ENCODE results near the gene GPR18.
"Not testable (repeated sequence)": the region's sequence is repeated elsewhere in the genome, so short reads cannot be mapped to it uniquely, and the experiment has no call there.

The GPR18 gene

DNA sequence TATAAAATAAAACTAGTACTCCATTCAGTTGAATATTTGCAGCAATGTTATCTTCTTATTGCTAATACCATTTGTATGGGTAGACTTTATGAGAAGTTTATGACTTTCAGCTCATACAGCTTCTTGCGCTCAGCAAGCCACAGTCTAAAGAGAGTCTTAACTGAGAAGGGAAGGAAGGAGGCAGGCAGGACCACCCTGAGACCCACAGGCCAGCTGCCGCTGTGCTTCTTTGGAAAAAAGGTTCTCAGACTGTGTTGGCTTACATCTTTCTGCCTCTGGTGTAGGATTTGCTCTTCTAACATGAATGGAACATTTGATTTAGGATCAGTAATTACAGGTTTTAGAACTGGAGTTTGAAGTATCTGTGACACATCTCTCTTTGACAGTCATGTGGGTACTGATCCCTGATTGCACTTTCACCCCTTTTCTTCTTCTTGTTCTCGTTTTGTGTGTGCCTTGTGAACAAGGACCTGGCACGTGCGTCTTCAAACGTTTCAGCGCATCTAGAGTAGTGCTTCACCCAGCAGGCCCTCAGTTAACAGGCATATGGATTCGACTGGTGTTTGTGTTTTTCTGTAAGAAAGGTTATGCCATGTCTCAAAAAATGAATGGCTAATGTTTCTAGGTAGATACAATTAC lies 7.1 kb upstream of the GPR18 start:
- peak; percentile 39 for DNase-seq

DNA sequence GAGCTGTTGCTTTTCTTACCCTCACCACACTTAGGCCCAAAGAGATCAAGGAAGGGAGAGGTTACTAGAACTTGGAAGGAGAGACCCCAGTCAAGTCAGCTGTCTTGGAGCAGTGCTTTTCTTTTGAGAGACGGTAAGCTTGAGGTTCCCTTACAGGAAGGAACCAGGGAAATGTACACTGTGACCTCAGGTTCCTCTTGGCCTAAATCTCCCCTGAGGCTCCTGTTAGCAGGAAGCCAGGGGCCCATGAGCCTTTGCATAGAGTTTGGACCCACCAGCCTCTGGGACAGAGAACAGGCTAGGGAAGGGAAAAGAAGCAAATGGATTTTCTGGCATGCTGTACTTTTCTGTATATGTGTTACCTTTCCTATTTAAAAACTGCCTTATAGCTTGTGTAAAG lies 5.9 kb upstream of the GPR18 start:
- DNase-seq, result no peak

DNA sequence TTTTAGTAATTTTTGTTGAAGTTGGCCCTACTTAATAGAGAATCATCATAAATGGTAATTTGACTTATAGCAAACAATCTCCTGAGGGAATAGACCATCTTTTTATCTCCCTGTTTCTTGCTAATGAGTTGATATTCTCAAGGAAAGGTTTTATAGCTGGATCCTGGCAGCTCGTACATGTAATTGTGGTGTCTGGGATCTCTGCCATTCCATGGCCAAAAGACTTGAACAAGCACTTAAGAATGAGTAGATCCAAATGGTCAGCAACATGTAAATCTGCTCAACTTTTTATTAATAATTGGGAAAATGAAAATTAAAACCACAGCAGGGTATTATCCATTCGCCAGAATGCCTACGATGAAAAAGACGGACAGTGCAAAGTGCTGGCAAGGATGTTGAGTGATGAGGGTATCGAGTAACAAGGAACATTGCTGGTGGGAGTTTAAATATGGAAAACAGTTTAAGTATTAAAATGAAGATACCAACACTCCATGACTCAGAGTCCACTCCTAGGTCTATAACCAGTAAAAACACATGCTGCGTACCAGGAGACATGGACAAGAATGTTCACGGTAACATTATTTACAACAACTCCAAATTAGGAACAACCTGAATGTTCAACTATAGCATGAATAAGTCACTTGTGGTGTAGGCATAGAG lies 5.1 kb upstream of the GPR18 start:
- DNase-seq, result no peak

DNA sequence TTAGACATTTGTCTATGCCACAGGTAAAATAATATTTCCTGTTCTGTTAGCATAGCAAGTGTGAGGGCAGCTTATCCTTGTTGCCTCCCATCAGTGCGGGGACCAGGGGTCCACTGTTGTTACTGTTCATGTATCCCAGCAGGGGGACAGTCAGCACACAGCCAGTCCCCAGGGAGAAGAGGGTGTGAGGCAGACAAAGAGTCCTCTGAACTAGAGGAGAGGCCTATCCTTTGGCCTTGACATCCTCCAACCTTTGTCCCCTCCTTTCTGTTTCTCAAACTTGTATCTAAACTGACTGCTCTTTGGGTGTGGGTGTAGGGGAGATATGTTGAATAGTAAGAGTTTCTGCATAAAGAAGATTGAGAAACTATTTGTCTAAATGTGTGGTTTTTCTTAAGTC lies 2.9 kb upstream of the GPR18 start:
- no peak for DNase-seq

DNA sequence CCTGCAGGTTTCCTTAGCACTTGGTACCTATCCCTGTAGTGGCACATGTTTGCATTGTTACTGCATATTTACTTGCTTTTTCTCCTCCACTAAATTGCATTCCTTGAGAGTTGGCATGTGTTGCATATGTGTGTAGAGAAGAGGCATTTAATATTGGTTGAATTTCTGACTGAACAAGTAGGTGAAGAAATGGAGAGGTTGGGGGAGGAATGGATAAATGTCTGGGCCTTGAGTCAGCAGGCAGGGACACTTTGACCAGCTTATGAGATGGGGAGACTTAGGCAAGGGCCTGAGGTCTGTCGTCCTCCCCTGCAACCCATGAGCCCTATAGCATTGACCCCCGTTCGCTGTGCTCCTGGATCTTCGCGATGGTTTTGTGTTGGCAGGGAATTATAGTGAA lies 2.0 kb upstream of the GPR18 start:
- DNase-seq, result no peak

DNA sequence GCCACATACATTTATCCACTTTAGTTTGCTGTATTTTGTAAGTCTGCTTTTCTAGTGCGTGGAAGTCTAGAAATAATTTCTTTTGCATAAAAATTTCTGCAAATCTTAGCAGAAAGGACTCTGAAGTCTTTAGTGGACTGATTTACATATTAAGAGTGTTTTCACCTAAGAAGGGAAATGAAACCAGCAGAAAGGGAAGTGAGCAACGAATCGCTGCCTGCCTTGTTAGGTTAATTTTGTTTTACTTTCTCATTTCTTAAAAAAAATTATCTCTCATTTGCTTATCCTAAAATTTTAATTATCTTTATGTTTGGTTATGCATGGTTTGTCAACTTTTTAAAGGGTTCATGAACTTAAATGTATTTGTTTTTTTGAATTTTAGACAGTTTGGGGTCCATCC lies 767 bp upstream of the GPR18 start:
- no peak for DNase-seq

DNA sequence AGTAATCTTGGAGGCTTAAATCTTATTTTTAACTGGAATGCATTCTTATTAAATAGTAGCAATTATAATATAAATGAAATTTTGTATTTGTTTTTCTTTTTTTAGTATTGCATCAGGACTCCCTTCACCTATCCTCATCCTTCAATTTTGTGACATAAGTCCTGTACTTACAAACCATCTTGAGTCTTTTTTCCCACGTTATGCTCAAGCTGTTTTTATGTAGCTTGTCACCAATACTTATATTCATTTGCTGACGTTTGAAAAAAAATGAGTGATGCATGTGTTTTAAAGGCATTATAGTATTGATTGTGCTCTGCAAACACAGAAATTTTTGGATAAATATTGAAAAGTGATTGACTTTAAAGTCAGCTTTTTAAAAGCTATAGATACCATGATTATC lies 888 bp downstream of the GPR18 start:
- no peak for DNase-seq

DNA sequence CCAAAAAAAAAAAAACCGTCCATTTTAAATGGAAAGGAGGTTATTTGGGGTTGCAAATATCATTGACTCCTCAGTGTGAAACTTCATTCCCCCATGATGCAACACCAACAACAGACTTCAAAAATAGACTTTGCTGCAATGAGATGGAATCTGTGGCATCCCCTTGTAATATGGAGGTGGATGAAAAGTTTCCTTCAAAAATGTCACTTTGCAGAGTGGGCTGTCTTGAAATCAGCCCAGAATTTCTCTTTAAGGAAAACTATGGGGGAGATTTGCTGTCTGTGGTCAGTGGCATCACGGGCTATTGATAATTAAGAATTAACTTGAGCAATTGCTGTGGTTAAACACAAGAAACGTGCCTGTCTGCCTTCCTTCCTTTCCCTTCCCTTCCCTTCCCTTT lies 1.5 kb downstream of the GPR18 start:
- DNase-seq, result no peak

DNA sequence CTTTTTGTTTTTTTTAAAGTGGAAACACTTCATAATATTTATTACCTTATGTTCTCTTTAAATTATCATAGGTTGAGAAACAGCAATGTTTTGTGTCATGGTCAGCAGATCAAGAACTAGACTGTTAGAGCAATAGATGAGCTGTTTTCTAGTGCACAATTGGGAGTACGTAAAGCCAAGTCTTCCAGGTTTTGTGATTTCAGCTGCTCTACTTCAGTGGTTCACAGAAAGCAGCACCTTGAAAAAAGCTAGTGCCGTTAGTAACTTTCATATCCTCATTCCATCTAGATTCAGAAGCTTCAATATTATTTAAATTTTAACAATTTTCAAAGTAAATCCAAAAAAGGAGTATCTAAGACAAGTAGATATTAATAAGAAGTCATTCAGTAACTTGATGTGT lies 1.9 kb downstream of the GPR18 start:
- no peak for DNase-seq

DNA sequence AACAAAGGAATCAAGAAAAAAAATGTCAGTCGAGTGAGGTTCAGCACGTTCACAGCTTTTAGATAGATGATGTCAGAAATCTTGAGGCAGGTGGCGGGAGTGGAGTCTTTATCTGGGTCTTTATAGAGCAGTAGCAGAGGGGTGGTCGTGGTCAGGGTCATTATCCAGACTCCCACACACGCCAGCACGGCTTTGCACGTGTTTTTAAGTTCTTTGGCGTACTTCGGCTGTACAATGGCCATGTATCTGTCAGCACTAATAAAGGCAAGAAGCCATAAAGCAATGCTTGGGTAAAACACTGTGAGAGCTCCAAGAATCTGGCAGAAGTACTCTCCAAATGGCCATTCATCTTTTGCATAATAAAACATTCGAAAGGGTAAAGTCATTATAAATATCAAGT lies 2.9 kb downstream of the GPR18 start:
- no peak for DNase-seq

DNA sequence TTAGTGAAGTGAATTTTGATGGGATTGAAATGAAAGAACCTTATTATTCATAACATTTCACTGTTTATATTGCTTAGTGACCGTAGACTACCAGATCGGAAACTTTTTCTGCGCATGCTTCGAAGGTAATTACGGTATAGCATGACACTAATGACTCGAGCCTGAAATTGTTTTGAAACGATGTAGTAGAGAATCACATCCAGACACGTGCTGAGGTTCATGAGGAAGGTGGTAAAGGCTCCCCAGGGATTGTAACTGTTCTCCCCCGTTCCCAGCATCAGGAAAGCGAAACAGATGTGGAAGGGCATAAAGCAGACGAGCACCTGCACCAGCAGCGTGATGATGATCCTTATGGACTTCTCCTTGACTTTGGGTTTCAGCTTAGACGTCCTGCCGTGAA lies 3.3 kb downstream of the GPR18 start:
- no peak for DNase-seq

DNA sequence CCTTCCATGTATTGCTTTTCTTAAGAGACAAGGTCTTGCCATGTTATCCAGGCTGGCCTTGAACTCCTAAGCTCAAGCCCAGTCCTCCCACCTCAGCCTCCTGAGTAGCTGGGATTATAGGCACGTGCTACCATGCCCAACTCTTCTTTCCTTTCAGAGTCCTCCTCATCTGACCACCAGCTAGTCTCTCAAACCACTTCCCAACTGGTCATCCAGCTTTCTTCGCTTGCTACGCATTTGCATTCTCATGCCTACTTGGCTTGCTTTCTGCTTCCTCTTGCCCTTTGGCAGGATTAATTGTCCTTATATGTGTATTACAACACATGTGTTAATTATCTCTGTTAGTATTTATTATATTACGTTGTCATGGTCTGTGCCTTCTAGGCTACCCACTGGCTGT lies 6.3 kb downstream of the GPR18 start:
- no peak for DNase-seq

DNA sequence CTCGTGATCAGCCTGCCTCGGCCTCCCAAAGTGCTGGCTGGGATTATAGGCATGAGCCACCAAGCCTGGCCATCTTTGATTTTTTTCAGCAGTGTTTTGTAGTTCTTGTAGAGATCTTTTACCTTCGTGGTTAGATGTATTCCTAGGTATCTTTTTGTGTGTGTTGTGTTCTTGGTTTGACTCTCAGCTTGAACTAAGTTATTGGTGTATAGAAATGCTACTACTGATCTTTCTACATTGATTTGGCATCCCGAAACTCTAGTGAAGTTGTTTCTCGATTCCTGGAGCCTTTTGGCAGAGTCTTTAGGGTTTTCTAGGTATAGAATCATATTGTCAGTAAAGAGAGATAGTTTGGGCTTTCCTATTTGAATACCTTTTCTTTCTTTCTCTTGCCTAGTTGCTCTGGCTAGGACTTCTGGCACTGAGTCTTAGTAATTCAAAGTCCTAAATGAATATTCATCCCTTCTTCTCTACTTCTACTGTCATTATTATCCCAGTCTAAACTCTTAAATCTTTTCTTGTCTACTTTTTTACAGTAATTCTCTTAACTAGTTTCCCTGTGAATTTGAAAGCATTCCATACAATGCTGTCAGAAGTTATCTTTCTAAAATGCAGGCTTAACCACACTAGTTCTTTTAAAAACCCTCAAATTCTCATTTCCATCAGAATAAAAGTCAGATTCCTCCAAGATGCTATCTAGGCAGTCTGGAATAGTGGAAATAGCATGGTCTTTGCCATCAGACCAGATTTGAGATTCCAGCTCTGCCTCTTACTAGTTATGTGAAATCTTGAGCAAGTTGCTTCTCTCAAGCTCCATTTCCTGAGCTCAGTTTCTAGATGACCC lies 7.0 kb downstream of the GPR18 start:
- DNase-seq, result no peak

DNA sequence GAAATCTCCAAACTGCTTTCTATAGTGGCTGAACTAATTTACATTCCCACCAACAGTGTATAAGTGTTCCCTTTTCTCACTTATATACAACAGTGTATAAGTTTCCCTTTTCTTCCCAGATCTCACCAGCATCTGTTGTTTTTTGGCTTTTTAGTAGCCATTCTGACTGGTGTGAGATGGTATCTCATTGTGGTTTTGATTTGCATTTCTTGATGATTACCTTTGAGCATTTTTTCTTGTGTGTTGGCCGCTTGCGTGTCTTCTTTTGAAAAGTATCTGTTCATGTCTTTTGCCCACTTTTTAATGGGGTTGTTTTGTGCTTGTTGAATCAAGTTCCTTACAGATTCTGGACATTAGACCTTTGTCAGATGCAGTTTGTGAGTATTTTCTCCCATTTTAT lies 8.6 kb downstream of the GPR18 start:
- not testable (repeated sequence) for DNase-seq

DNA sequence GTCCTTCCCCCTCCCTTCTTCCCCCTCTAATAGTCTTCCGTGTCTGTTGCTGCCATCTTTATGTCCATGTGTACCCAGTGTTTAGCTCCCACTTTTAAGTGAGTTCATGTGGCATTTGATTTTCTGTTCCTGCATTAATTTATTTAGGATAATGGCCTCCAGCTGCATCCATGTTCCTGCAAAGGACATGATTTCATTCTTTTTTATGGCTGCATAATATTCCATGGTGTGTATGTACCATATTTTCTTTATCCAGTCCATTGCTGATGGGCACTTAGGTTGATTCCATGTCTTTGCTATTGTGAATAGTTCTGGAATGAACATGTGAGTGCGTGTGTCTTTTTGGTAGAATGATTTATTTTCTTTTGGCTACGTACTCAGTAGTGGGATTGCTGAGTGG lies 9.0 kb downstream of the GPR18 start:
- not testable (repeated sequence) for DNase-seq

DNA sequence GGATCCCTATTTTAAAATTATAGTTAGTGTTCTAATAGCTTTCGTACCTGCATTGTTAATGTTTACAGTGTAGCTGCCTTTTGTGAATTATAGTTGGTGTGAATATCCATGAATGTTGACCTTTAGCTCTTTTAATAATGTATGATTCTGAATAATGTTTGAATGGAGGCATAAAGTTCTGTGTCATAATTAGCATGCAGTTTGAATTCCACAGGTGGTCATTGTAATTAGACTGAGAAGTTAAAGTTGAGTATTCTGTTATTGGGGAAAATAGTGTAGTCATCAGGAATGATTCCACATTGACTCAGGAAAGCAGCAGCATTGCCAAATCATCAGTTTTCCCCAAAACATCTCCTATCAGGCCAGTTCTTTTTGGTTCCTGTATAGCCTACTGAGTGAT lies 12.1 kb downstream of the GPR18 start:
- no peak for DNase-seq

DNA sequence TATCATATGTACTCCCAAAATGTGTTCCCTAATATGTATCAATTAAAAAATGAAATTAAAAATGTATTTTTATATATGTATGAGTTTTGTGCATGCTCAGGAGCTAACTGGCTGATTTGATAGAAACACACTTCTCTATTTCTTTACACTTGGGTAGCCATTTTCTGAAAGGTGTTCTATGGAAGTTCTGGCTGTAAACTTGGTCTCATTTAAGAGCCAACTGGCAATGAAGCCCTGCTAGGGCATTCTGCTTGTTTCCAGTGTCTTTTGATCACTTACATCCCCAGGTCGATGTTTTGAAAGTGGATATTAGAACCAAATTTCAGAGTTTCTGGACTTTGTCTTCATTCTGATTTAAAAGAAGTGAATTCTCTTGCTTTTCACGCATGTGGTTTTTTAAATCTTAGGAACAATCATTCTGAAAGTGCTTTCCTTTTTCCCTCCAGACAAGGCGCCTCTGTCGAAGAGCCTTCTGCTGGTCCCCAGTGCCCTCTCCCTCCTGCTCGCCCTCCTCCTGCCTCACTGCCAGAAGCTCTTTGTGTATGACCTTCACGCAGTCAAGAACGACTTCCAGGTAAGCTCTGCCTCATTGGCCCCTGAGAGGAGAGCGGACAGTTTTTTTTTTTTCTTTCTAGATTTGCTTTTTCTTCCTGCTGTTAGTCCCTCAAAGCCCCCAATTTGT lies 20.1 kb downstream of the GPR18 start:
- DNase-seq, result no peak

DNA sequence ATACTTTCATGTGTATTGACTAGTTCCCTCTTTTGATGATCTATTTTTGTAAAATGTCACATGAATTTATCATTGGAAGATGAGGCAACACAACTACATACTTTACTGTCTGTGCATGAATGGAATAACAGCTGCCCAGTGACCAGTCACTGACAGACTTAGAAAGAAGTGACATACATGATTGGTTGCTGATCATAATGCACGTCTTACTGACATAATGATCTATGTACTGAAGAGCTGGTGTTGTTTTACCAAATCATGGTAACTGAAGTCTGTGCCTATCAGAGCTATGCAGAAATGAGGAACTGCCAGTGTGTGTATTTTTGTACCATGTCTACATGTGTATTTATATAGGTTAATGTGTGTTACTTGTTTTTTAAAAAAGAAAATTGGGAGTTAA lies 26.5 kb downstream of the GPR18 start:
- no peak for DNase-seq

DNA sequence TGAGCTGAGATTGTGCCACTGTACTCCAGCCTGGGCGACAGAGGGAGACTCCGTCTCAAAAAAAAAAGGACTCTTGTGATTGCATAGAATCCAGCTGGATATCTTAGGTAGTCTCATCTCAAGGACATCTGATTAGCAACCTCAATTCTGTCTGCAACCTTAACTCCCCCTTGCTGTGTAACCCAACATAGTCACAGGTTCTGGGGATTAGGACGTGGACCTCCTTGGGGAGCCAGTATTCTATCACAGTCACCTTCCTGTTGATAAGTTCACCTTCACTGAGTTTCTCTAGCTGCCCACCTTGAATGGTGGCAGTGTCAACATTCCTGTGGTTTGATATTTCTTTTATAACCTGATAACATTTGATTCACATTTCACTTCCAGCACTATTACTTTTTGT lies 27.2 kb downstream of the GPR18 start:
- DNase-seq, result no peak

DNA sequence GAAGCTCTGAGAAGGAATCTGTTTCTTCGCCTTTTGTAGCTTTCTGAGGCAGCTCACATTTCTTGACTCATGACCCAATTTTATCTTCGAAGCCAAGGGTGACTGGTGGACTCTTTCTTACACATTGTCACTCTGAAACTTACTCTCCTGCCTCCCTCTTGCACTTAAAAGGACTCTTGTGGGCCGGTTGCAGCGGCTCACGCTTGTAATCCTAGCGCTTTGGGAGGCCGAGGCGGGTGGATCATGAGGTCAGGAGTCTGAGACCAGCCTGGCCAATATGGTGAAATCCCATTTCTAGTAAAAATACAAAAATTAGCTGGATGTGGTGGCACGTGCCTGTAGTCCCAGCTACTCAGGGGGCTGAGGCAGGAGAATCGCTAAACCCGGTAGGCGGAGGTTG lies 27.6 kb downstream of the GPR18 start:
- DNase-seq, result not testable (repeated sequence)

DNA sequence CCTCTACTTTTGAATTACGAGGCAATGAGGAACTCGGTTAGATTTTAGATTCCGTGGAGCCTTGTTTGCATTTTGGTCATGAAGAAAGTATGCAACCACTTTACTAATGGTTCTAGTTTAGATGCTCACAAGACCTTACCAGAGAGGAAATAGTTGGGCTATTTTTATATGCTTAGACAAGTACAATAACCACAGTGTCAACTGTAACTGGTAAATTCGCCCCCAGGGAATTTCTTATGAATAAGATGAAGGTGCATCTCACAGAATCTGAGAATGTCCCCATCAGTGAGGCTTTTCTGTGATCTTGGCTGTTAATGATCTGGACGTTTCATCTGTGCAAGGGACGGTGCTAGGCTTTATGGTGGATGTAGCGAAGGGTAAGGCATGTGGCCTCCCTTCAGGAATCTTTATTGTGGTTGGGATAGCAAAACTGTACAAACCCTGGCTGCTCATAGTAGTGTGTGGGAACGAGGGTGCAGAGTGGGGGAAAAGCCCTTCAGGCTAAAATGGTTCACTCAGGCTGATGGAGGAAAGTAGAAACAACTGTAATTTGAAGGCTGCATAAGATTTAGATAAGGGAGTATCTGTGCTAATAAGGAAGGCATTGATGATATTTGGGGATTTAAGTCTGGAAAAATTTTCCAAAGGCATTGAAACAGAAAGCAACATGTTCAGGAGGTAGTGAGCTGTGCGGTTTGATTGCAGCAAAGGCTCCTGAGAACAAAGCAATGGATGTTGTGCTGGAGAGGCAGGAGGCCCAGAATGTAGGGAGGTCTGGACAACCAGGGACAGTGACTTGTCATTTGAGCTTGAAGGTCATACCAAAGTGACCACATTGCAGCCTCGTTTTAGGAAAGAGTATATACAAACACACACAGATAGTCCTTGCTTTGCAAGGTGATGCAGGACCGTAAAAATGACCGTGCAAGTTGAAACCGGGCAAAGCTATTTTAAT lies 29.2 kb downstream of the GPR18 start:
- DNase-seq, result no peak

DNA sequence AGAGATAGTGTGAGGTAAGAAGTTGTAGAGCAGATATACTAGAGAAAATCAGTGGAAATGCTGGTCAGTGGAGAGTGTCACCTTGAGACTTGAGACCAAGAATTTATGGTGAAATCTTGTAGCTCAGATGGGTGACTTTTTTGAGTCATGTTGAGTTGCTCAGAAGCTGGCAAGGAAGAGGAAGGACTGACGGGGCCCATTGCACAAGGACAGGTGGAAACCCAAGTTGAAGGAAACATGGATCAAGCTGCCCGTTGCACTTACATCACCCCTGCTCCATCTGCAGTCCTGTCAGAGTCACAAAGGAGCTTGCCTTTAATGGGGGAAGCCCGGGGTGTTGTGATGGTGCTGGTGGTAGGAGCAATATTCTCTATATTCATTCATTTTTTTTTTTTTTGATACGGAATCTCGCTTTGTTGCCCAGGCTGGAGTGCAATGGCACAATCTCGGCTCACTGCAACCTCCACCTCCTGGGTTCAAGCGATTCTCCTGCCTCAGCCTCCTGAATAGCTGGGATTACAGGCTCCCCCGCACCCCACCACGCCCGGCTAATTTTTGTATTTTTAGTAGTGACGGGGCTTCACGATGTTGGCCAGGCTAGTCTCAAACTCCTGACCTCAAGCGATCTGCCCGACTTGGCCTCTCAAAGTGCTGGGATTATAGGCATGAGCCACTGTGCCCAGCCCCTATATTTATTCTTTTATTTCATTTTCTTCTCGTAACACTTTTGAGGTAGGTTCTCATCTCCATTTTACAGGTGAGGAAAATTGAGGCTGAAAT lies 30.1 kb downstream of the GPR18 start:
- no peak for DNase-seq
